ENCODE data around the gene SLC39A11. TPM values are rescaled to one million over a fixed set of nuclear protein-coding genes. Genes with fewer than 3 reads are reported as not detected.

SLC39A11 gene
- total RNA-seq, 1 experiment from 2014 or later, result 15.2 TPM

DNA sequence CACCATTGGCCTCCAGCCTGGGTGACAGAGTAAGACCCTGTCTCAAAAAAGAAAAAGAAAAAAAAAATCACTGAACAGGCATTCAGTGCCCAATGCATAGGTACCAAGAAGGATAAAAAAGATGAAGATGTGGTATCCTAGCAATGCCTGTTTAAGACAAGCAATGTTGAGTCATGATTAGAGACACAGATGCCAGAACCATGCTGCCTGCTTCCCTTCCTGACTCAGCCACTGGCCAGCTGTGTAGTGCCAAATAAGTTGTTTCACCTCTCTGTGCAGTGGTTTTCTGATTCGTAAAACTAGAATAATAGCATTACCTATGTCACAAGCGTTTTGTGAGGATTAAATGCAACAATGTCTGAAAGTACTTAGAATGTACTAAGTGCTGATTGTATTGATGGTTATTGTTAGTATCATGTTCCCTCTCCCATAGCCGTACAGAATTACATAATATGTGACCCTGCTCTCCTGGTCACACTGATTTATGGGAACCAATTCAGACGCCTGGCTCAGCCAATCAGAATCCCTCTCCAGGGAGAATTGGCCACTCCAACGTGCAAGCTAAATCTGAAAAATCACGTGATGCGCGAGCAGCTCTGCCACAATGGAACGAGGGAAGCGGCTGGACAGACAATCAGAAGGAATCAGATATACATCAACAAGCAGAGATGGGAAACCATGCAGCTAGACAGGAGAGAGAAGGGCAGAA, 241.9 kb downstream of the SLC39A11 start:
- Histone ChIP-seq H2AK5ac (ENCODE audit: insufficient read length, low read length) (no peak overlapping the region), H3K9me3 (ENCODE audit: control insufficient read depth, low read depth, low read length) (no peaks in the 10 kb centered on the region), H2BK20ac (ENCODE audit: low read depth, low read length, poor library complexity, severe bottlenecking) (no peak overlapping the region), H3T11ph (ENCODE audit: low read length) (no peak overlapping the region), H4K20me1 (ENCODE audit: control insufficient read depth, insufficient read depth, insufficient read length) (no peaks in the 10 kb centered on the region), H3K4me1 (ENCODE audit: insufficient read depth, low read length) (no peaks in the 10 kb centered on the region), H2AFZ (ENCODE audit: low read length) (no peak overlapping the region), H4K5ac (ENCODE audit: insufficient read length, low read depth, low read length) (no peak overlapping the region), H3K56ac (ENCODE audit: insufficient read length, low read depth, low read length) (no peak overlapping the region), H3K23ac (ENCODE audit: insufficient read length, low read depth, low read length) (no peak overlapping the region), H4K8ac (replicated peaks; ENCODE audit: insufficient read length, low read depth, low read length) (no peak overlapping the region), H4K91ac (ENCODE audit: insufficient read length, low read depth, low read length) (no peak overlapping the region), H2BK5ac (ENCODE audit: insufficient read length, low read length) (no peak overlapping the region), H3K79me1 (ENCODE audit: insufficient read depth, low read depth, low read length, poor library complexity, severe bottlenecking) (no peaks in the 10 kb centered on the region), H3K4me2 (ENCODE audit: insufficient read depth, insufficient read length, low read length) (no peak overlapping the region), H3K79me2 (ENCODE audit: insufficient read depth, low read length) (no peaks in the 10 kb centered on the region), H3K9ac (ENCODE audit: extremely low read depth, insufficient read length, low read length) (no peak overlapping the region), H3K14ac (ENCODE audit: insufficient read depth, low read length) (no peak overlapping the region), H3K27ac (ENCODE audit: insufficient read length, low read depth, low read length) (no peak overlapping the region), H3K18ac (ENCODE audit: insufficient read length, low read depth, low read length) (no peak overlapping the region), H3K23me2 (ENCODE audit: insufficient read length, low read depth, low read length, poor library complexity, severe bottlenecking) (no peaks in the 10 kb centered on the region), H2BK15ac (ENCODE audit: low read depth, low read length) (no peak overlapping the region), H2BK120ac (ENCODE audit: low read depth, low read length, poor library complexity, severe bottlenecking) (no peak overlapping the region), H3K27me3 (ENCODE audit: insufficient read depth, low read length) (no peaks in the 10 kb centered on the region), H2BK12ac (ENCODE audit: insufficient read length, low read depth, low read length) (no peak overlapping the region), H3K4ac (ENCODE audit: low read depth, low read length) (no peak overlapping the region)
- Mint-ChIP-seq H3K36me3 (ENCODE audit: insufficient read depth in 1 of 3, low read depth in 3 of 3) (no peaks in the 10 kb centered on the region), H3K27me3 (ENCODE audit: low read depth) (no peaks in the 10 kb centered on the region), H3K9me3 (no peaks in the 10 kb centered on the region), H3K27ac (no peak overlapping the region), H3K4me3 (no peak overlapping the region), H3K4me1 (peaks cover 9 to 11% of the 10 kb centered on the region in 2 experiments)
- DNase-seq, result no peak
- WGBS (ENCODE audit: extremely low coverage, insufficient read length, low lambda C conversion rate), result no CpG with 5 or more reads among the region's 10 CpGs
- TF ChIP-seq, protein P1, sequence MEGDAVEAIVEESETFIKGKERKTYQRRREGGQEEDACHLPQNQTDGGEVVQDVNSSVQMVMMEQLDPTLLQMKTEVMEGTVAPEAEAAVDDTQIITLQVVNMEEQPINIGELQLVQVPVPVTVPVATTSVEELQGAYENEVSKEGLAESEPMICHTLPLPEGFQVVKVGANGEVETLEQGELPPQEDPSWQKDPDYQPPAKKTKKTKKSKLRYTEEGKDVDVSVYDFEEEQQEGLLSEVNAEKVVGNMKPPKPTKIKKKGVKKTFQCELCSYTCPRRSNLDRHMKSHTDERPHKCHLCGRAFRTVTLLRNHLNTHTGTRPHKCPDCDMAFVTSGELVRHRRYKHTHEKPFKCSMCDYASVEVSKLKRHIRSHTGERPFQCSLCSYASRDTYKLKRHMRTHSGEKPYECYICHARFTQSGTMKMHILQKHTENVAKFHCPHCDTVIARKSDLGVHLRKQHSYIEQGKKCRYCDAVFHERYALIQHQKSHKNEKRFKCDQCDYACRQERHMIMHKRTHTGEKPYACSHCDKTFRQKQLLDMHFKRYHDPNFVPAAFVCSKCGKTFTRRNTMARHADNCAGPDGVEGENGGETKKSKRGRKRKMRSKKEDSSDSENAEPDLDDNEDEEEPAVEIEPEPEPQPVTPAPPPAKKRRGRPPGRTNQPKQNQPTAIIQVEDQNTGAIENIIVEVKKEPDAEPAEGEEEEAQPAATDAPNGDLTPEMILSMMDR (conservative IDR thresholded peaks at IDR 0.05), result no peak
